Naive thymus-derived CD8-positive, alpha-beta T cell (primary cell): ENCODE data around the gene ZPBP. TPM values are rescaled to one million over a fixed set of nuclear protein-coding genes. Genes with fewer than 3 reads are reported as not detected.
A peak's percentile ranks its signal among the peaks of the same experiment; 100 is the strongest.

Experiments
- ATAC-seq, 2 donors: fragments of 150-1000 bp; cut with Tn5 transposase in 1 of 2; sonication (Bioruptor Pico), chemical (Tn5 transposase) in 1 of 2; 1 replicate in 1 of 2; 2 replicates in 1 of 2; pipeline ENCODE4 v1.10.0; 2021; ENCODE audit warnings: mild to moderate bottlenecking in 2 of 2, moderate library complexity in 2 of 2
- POLR2A ChIA-PET: fragments of 350-600 bp; sonication (Branson Sonifier 250); formaldehyde crosslinking; loops from one replicate; lab custom pipeline; 2021; ENCODE audit warnings: antibody characterized with exemption; lab: Charles Lee
- DNase-seq, 10 donors: peaks; one replicate each; pipeline versions ENCODE4 v3.0.0 to v3.0.0-alpha.2; 2020 to 2022
- H3K27ac Mint-ChIP-seq, 10 donors: one replicate each; pipeline ENCODE4 v1.8.0; 2020 to 2022; ENCODE audit warnings: mild to moderate bottlenecking in 10 of 10, mixed read lengths in 10 of 10, moderate library complexity in 4 of 10, inconsistent platforms in 1 of 10
- H3K27me3 Mint-ChIP-seq, 5 donors: one replicate each; pipeline ENCODE4 v1.8.0; 2021 to 2022; ENCODE audit warnings: mixed read lengths in 5 of 5
- H3K36me3 Mint-ChIP-seq, 3 donors: one replicate each; pipeline ENCODE4 v1.8.0; 2020 to 2022; ENCODE audit warnings: mixed read lengths in 3 of 3, mild to moderate bottlenecking in 2 of 3, inconsistent platforms in 1 of 3
- H3K4me1 Mint-ChIP-seq, 4 donors: one replicate each; pipeline ENCODE4 v1.8.0; 2021 to 2022; ENCODE audit warnings: mixed read lengths in 4 of 4
- H3K4me3 Mint-ChIP-seq, 10 donors: one replicate each; pipeline ENCODE4 v1.8.0; 2020 to 2022; ENCODE audit warnings: mild to moderate bottlenecking in 10 of 10, mixed read lengths in 10 of 10, moderate library complexity in 6 of 10, inconsistent platforms in 1 of 10
- H3K9me3 Mint-ChIP-seq, 9 donors: one replicate each; pipeline ENCODE4 v1.8.0; 2020 to 2022; ENCODE audit warnings: mixed read lengths in 9 of 9, mild to moderate bottlenecking in 3 of 9, inconsistent platforms in 1 of 9, moderate library complexity in 1 of 9
- polyA plus RNA-seq, 3 donors: library from polyadenylated mRNA; unstranded; fragments of 300-500 nt; fragmentation: Illumina TruSeq; gene quantifications; one replicate each; pipeline ENCODE4 v1.2.3, GENCODE V29; 2021
- total RNA-seq, 8 experiments: library from RNA in 2 of 8; stranded (reverse) in 2 of 8; gene quantifications; one replicate each; pipeline ENCODE4 v1.2.3 and lab custom pipeline; 2021 to 2026

Gene ZPBP, protein sequence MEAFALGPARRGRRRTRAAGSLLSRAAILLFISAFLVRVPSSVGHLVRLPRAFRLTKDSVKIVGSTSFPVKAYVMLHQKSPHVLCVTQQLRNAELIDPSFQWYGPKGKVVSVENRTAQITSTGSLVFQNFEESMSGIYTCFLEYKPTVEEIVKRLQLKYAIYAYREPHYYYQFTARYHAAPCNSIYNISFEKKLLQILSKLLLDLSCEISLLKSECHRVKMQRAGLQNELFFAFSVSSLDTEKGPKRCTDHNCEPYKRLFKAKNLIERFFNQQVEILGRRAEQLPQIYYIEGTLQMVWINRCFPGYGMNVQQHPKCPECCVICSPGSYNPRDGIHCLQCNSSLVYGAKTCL
- not detected for total RNA-seq
- not detected for polyA plus RNA-seq
- total RNA-seq (lab: John Stamatoyannopoulos, UW), result 0 to 0.29 (median 0) reads per million in 6 experiments

- POLR2A ChIA-PET, result interaction anchor here (1.2 to 1.6 kb wide), 3 partner anchors 24 to 357 kb away, joined by 3 to 10 read pairs (median 4); partner anchors contain the start of gene FIGNL1
- H3K27me3 Mint-ChIP-seq, result no peaks in the 10 kb centered on the region
Measured at GRCh38 chr7:50092579-50093491, at the start of gene ZPBP. TSS of gene ZPBP (minus strand) at chr7:50093246. CDS start at chr7:50093194, 52 bp downstream.

GRCh38 chr7:50142425-50143017 lies 49.5 kb upstream of the ZPBP start:
- ATAC-seq (peak; percentile 67 to 80), DNase-seq (peak in 6 of 10 donors; percentile 5 to 71 (median 55))
- H3K9me3 Mint-ChIP-seq, result no peaks in the 10 kb centered on the region
- POLR2A ChIA-PET, result interaction anchor here (0.8 to 1.8 kb wide), 4 partner anchors 162 to 276 kb away, joined by 3 to 6 read pairs (median 4); partner anchors contain the start of gene IKZF1
- H3K27me3 Mint-ChIP-seq, result peaks cover 0 to 4% (median 0%) of the 10 kb centered on the region in 5 donors
- peak overlapping the region in 9 of 10 donors; percentile 51 to 80 (median 68) for H3K4me3 Mint-ChIP-seq
- peaks cover 8 to 44% (median 18%) of the 10 kb centered on the region in 4 donors for H3K4me1 Mint-ChIP-seq
- peak overlapping the region in 9 of 10 donors; percentile 1 to 94 (median 73) for H3K27ac Mint-ChIP-seq
- no peaks in the 10 kb centered on the region for H3K36me3 Mint-ChIP-seq

More at GRCh38 chr7:50092579-50093491, at the start of gene ZPBP:
- H3K4me1 Mint-ChIP-seq, result peaks cover 6 to 10% (median 8%) of the 10 kb centered on the region in 4 donors
- H3K4me3 Mint-ChIP-seq, result peak within 1 kb of the TSS; percentile 85 to 96 (median 91)
- H3K36me3 Mint-ChIP-seq, result no peaks in the 10 kb centered on the region
- ATAC-seq, result peak; percentile 80 to 81
- peak within 1 kb of the TSS; percentile 67 to 95 (median 90) for H3K27ac Mint-ChIP-seq
- DNase-seq, result peak; percentile 21 to 78 (median 58)
- H3K9me3 Mint-ChIP-seq, result no peaks in the 10 kb centered on the region

- ATAC-seq, result no peak
- POLR2A ChIA-PET, result interaction anchor here (1.8 kb wide), 1 partner anchor 163 kb away, joined by 6 read pairs; the partner anchor contains the start of gene IKZF1
Measured at GRCh38 chr7:50141854-50142253, 48.8 kb upstream of the ZPBP start.

DNA sequence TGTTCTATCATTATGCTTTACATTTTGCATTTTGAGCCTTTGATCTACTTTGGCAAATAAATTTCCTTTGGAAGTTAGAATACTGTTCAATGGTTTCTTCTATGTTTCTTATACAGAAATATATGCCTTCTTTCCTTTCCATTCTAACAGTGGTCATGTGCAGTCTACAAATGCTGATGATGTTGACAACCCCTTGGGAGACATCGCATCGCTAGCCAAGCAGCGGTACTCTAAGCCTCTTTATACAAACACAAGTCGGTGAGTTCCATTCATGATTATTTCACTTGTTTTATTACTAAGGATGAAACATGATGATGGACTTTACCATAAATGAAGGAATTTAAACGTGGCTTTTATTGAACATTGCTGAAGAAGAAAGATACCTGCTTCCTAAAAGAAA lies 48.1 kb upstream of the ZPBP start:
- DNase-seq, result no peak
- Mint-ChIP-seq H3K27me3 (peaks cover 0 to 4% (median 0%) of the 10 kb centered on the region in 5 donors), H3K36me3 (no peaks in the 10 kb centered on the region), H3K9me3 (no peaks in the 10 kb centered on the region), H3K27ac (peak overlapping the region in 1 of 10 donors; percentile 87), H3K4me3 (no peak overlapping the region), H3K4me1 (peaks cover 2 to 30% (median 8%) of the 10 kb centered on the region in 4 donors)
- ATAC-seq, result no peak
- POLR2A ChIA-PET, result no interaction called here

More at GRCh38 chr7:50141854-50142253, 48.8 kb upstream of the ZPBP start:
- Mint-ChIP-seq H3K36me3 (no peaks in the 10 kb centered on the region), H3K27ac (peak overlapping the region in 1 of 10 donors; percentile 73), H3K4me3 (no peak overlapping the region), H3K4me1 (peaks cover 5 to 37% (median 15%) of the 10 kb centered on the region in 4 donors), H3K27me3 (peaks cover 0 to 4% (median 0%) of the 10 kb centered on the region in 5 donors), H3K9me3 (no peaks in the 10 kb centered on the region)
- no peak for DNase-seq

- ATAC-seq (no peak), DNase-seq (no peak)
- no peak overlapping the region for H3K4me3 Mint-ChIP-seq
- peaks cover 2 to 25% (median 5%) of the 10 kb centered on the region in 4 donors for H3K4me1 Mint-ChIP-seq
- POLR2A ChIA-PET, result no interaction called here
- no peak overlapping the region for H3K27ac Mint-ChIP-seq
- H3K9me3 Mint-ChIP-seq, result no peaks in the 10 kb centered on the region
- H3K36me3 Mint-ChIP-seq, result no peaks in the 10 kb centered on the region
- H3K27me3 Mint-ChIP-seq, result peaks cover 0 to 4% (median 0%) of the 10 kb centered on the region in 5 donors
Measured at GRCh38 chr7:50140688-50141087, 47.6 kb upstream of the ZPBP start.

GRCh38 chr7:50138101-50138500 lies 45.1 kb upstream of the ZPBP start:
- Mint-ChIP-seq H3K9me3 (no peaks in the 10 kb centered on the region), H3K4me1 (peaks cover 2 to 14% (median 4%) of the 10 kb centered on the region in 4 donors), H3K27ac (no peak overlapping the region), H3K27me3 (peaks cover 0 to 4% (median 0%) of the 10 kb centered on the region in 5 donors), H3K4me3 (no peak overlapping the region), H3K36me3 (no peaks in the 10 kb centered on the region)
- ATAC-seq, result no peak
- no peak for DNase-seq
- POLR2A ChIA-PET, result no interaction called here

GRCh38 chr7:50125766-50126165 lies 32.7 kb upstream of the ZPBP start:
- no peaks in the 10 kb centered on the region for H3K36me3 Mint-ChIP-seq
- no peaks in the 10 kb centered on the region for H3K9me3 Mint-ChIP-seq
- H3K27ac Mint-ChIP-seq, result no peak overlapping the region
- H3K4me3 Mint-ChIP-seq, result no peak overlapping the region
- POLR2A ChIA-PET, result no interaction called here
- H3K4me1 Mint-ChIP-seq, result peaks cover 0 to 2% (median 0%) of the 10 kb centered on the region in 4 donors
- ATAC-seq, result no peak
- no peak for DNase-seq
- H3K27me3 Mint-ChIP-seq, result no peaks in the 10 kb centered on the region

- Mint-ChIP-seq H3K27me3 (peaks cover 0 to 2% (median 0%) of the 10 kb centered on the region in 5 donors), H3K4me1 (peaks cover 0 to 2% (median 0%) of the 10 kb centered on the region in 4 donors), H3K4me3 (no peak overlapping the region), H3K36me3 (no peaks in the 10 kb centered on the region), H3K27ac (no peak overlapping the region), H3K9me3 (no peaks in the 10 kb centered on the region)
- POLR2A ChIA-PET, result no interaction called here
- DNase-seq (no peak), ATAC-seq (no peak)
Measured at GRCh38 chr7:50121286-50121685, 28.2 kb upstream of the ZPBP start.

GRCh38 chr7:50119815-50120637 lies 27.0 kb upstream of the ZPBP start:
- POLR2A ChIA-PET, result no interaction called here
- Mint-ChIP-seq H3K27me3 (peaks cover 0 to 2% (median 0%) of the 10 kb centered on the region in 5 donors), H3K4me1 (peaks cover 0 to 2% (median 0%) of the 10 kb centered on the region in 4 donors), H3K4me3 (no peak overlapping the region), H3K36me3 (no peaks in the 10 kb centered on the region), H3K9me3 (no peaks in the 10 kb centered on the region), H3K27ac (no peak overlapping the region)
- DNase-seq (peak in 8 of 10 donors; percentile 4 to 63 (median 23)), ATAC-seq (peak; percentile 46 to 53)

DNA sequence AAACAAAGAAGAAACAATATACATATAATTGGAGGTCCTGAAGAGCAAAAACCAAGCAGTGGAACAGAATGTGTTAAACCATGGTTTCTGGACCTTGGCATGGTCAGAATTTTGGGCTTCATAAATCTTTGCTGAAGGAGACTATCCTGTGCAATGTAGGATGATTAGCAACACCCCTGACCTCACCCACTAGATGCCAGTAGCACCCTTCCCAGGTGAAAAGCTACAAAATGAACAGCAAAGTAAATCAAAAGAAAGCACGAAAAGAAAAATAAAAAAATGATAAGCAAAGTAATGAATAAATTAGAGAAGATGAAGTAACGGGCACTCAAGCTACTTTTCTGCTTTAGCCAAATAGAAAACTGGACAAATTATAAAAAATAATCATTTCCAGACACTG lies 19.2 kb upstream of the ZPBP start:
- ATAC-seq (no peak), DNase-seq (no peak)
- Mint-ChIP-seq H3K9me3 (peaks cover 5 to 22% (median 11%) of the 10 kb centered on the region in 9 donors), H3K4me1 (no peaks in the 10 kb centered on the region), H3K36me3 (peaks cover 3 to 15% (median 9%) of the 10 kb centered on the region in 3 donors), H3K27ac (peak overlapping the region in 2 of 10 donors; percentile 16 to 34), H3K27me3 (peaks cover 6 to 16% (median 13%) of the 10 kb centered on the region in 5 donors), H3K4me3 (no peak overlapping the region)
- POLR2A ChIA-PET, result no interaction called here

GRCh38 chr7:50101873-50102272 lies 8.8 kb upstream of the ZPBP start:
- Mint-ChIP-seq H3K4me1 (no peaks in the 10 kb centered on the region), H3K27me3 (peaks cover 6 to 11% (median 7%) of the 10 kb centered on the region in 5 donors)

More at GRCh38 chr7:50101873-50102272, 8.8 kb upstream of the ZPBP start:
- no peak overlapping the region for H3K27ac Mint-ChIP-seq
- POLR2A ChIA-PET, result no interaction called here
- DNase-seq (no peak), ATAC-seq (no peak)
- no peaks in the 10 kb centered on the region for H3K9me3 Mint-ChIP-seq
- H3K4me3 Mint-ChIP-seq, result no peak overlapping the region
- no peaks in the 10 kb centered on the region for H3K36me3 Mint-ChIP-seq
